Stimulated activated CD8-positive, alpha-beta memory T cell treated with anti-CD3 and anti-CD28 coated beads, Interleukin-7, amount 100 ng/mL, for 1 hour (primary cell): ENCODE results near the gene ANKRD13A.
"Not testable (repeated sequence)": the region's sequence is repeated elsewhere in the genome, so short reads cannot be mapped to it uniquely, and the experiment has no call there.

Source experiments
- DNase-seq, 2 donors: peaks; one replicate each; pipeline ENCODE4 v3.0.0-alpha.2; 2020; ENCODE audit warnings: low read depth in 2 of 2

ANKRD13A gene

GRCh38 chr12:110079477-110080400 lies 80.5 kb downstream of the ANKRD13A start:
- DNase-seq, result peak; percentile 28 to 54

- DNase-seq, result no peak
Observed at GRCh38 chr12:110080410-110080809, 81.2 kb downstream of the ANKRD13A start.

DNA sequence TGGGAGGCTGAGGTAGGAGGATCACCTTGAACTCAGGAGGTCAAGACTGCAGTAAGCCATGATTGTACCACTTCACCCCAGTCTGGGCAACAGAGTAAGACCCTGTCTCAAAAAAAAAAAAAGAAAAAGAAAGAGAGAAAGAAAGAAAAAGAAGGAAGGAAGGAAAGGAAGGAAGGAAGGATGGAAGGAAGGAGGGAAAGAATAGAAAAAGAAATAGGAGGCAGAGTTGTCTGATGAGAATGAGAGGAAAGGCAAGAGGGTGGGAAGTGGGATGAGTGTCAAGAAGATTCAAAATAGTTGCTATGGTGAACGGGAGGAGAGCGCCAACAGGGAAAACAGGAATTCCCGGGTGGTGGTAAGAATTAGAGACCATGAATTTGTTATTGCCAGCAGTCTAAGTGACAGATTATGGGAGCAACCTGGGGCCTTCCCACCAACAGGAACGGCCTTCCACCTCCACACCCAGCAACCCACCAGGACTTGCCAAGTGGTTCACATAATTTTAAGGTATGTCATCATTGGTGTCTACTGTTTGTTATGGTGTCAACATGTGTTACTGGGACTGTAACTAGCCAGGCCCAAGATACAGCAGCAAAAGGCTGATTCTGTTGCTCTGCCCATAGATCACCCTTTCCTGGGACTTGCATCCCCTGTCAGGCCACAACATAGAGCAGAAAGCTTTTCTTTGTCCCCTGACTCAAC lies 85.2 kb downstream of the ANKRD13A start:
- no peak for DNase-seq

GRCh38 chr12:110088216-110088615 lies 89.0 kb downstream of the ANKRD13A start:
- not testable (repeated sequence) for DNase-seq

DNA sequence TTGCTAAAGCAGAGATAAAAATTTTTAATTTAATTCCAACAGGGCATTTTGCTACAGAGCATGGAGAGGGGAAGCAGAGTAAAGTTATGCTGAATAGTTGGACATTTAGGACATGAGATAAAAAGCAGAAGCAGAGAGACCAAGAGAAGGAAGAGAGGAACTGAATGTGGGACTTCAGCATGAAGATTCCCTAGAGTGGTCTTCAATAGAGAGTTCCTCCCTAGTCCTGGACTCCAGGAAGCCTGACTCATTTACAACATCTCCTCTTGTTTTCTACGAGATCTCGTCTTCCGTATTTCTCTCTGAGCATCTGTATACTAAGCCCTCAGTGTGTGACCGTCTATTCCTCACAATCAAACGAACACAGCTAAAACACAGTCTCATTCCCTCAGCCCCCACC lies 89.7 kb downstream of the ANKRD13A start:
- DNase-seq, result no peak
